Stomach (tissue), 4 donors: Measurements from ENCODE around the gene ZNF329.

ENCODE experiments used
- CTCF ChIP-seq, 7 experiments: fragments of 450-650 bp in 4 of 7; fragments of 200-600 bp in 3 of 7; sonication (generic) in 3 of 7; IDR thresholded peaks; one replicate each; pipeline ENCODE4 v1.5.1; 2016 to 2019; ENCODE audit warnings: antibody characterized with exemption in 7 of 7, control low read depth in 2 of 7, mild to moderate bottlenecking in 1 of 7
- EP300 ChIP-seq: sonication (generic); formaldehyde crosslinking; IDR thresholded peaks from one replicate; pipeline ENCODE4 v1.6.1; 2017; ENCODE audit warnings: antibody characterized with exemption
- POLR2A ChIP-seq, 4 donors: fragments of 450-650 bp; IDR thresholded peaks; one replicate each; pipeline ENCODE4 v1.6.1; 2016; ENCODE audit warnings: antibody characterized with exemption in 4 of 4, control low read depth in 2 of 4, mild to moderate bottlenecking in 1 of 4, moderate library complexity in 1 of 4
- POLR2AphosphoS5 ChIP-seq, 3 donors: sonication (generic); formaldehyde crosslinking; IDR thresholded peaks; one replicate each; pipeline ENCODE4 v1.6.1; 2016; ENCODE audit warnings: antibody characterized with exemption in 3 of 3

DNA sequence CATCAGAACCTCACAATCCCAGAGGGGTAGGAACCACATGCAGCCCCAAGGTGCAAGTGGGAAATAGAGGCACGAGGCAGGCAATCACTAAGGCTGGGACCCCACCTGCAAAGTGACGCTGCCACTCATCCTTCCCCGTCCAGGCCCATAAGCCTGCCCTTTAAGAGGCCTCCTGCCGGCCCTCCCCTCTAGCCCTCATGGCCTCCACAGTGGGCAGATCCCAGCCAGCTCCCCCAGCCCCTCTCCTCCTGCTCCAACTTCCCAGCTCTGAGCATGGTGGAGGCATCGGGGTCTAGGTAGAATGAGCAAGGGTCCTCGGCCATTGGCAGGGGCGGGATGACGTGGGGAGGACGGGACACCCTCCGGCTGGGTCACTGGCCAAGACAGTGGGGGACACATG, 55.3 kb downstream of the ZNF329 start:
- TF ChIP-seq CTCF (IDR thresholded peaks at IDR 0.05) (no peak), EP300 (no peak), POLR2A (IDR thresholded peaks at IDR 0.05) (no peak), POLR2AphosphoS5 (IDR thresholded peaks at IDR 0.05) (no peak)
